ENCODE data around the gene RRAS.

RRAS gene

GRCh38 chr19:49593233-49594113 is 46.5 kb downstream of the RRAS start:
- peak; percentile 88 for DNase-seq

- peak; percentile 32 for DNase-seq
These were observed 47.3 kb downstream of the RRAS start for GRCh38 chr19:49592486-49593232.

- peak; percentile 15 for DNase-seq
These were observed 48.0 kb downstream of the RRAS start for GRCh38 chr19:49591731-49592485.

GRCh38 chr19:49590971-49591730 is 48.8 kb downstream of the RRAS start, which contains the start of gene PRR12:
Gene PRR12, plus strand, starts transcription at chr19:49591182. Its CDS starts 473 bp downstream, at chr19:49591655.
- peak; percentile 41 for DNase-seq

- DNase-seq = peak; percentile 96
These were observed 49.6 kb downstream of the RRAS start for GRCh38 chr19:49590071-49590970.

GRCh38 chr19:49589502-49589905 is 50.4 kb downstream of the RRAS start:
- no peak for DNase-seq

- no peak for DNase-seq
These were observed 51.4 kb downstream of the RRAS start for GRCh38 chr19:49588365-49589122.

GRCh38 chr19:49587227-49587626 is 52.7 kb downstream of the RRAS start:
- no peak for DNase-seq
